BLaER1 (cell line): ENCODE data around the gene ZNF555.
"Not testable (repeated sequence)": the region's sequence is repeated elsewhere in the genome, so short reads cannot be mapped to it uniquely, and the experiment has no call there.

Experiments used
- H3K27ac ChIP-seq: shearing (Covaris generic); formaldehyde crosslinking; 2 replicates; pipeline ENCODE4 v1.8.1; 2022
- H3K27me3 ChIP-seq: shearing (Covaris generic); formaldehyde crosslinking; 2 replicates; pipeline ENCODE4 v1.8.1; 2022
- H3K36me3 ChIP-seq: shearing (Covaris generic); formaldehyde crosslinking; 2 replicates; pipeline ENCODE4 v1.8.1; 2022
- H3K4me1 ChIP-seq: shearing (Covaris generic); formaldehyde crosslinking; 2 replicates; pipeline ENCODE4 v1.8.1; 2022
- H3K4me2 ChIP-seq: shearing (Covaris generic); formaldehyde crosslinking; 2 replicates; pipeline ENCODE4 v1.8.1; 2022
- H3K4me3 ChIP-seq: shearing (Covaris generic); formaldehyde crosslinking; 2 replicates; pipeline ENCODE4 v1.8.1; 2022
- H3K9ac ChIP-seq: shearing (Covaris generic); formaldehyde crosslinking; 2 replicates; pipeline ENCODE4 v1.8.1; 2022
- H3K9me3 ChIP-seq: shearing (Covaris generic); formaldehyde crosslinking; 2 replicates; pipeline ENCODE4 v1.8.1; 2022
- H4K20me1 ChIP-seq: shearing (Covaris generic); formaldehyde crosslinking; 2 replicates; pipeline ENCODE4 v1.8.1; 2022
- Cebpa-rat ChIP-seq: shearing (Covaris generic); IDR thresholded peaks from 2 replicates; pipeline ENCODE4 v1.8.1; 2022

ZNF555 gene

GRCh38 chr19:2865334-2866100, 24.2 kb downstream of the ZNF555 start:
- H3K27me3 ChIP-seq, result no peaks in the 10 kb centered on the region
- peak overlapping the region; percentile 68 for H3K27ac ChIP-seq
- H3K4me1 ChIP-seq, result peaks cover 38% of the 10 kb centered on the region
- TF ChIP-seq Cebpa-rat, result no peak
- peak overlapping the region; percentile 68 for H3K4me2 ChIP-seq
- no peaks in the 10 kb centered on the region for H4K20me1 ChIP-seq
- H3K4me3 ChIP-seq, result 0 out of 2 replicates have a peak overlapping the region, but pooled peaks have one; percentile 8
- H3K9ac ChIP-seq, result peak overlapping the region; percentile 52
- H3K36me3 ChIP-seq, result no peaks in the 10 kb centered on the region
- peaks cover 64% of the 10 kb centered on the region for H3K9me3 ChIP-seq

- peaks cover 39% of the 10 kb centered on the region for H3K4me1 ChIP-seq
- no peaks in the 10 kb centered on the region for H3K27me3 ChIP-seq
- no peaks in the 10 kb centered on the region for H3K36me3 ChIP-seq
- H3K4me2 ChIP-seq, result no peak overlapping the region
- no peak overlapping the region for H3K27ac ChIP-seq
- peaks cover 68% of the 10 kb centered on the region for H3K9me3 ChIP-seq
- TF ChIP-seq Cebpa-rat, result no peak
- H3K4me3 ChIP-seq, result no peak overlapping the region
- no peaks in the 10 kb centered on the region for H4K20me1 ChIP-seq
- no peak overlapping the region for H3K9ac ChIP-seq
Measured at GRCh38 chr19:2866495-2867024, 25.3 kb downstream of the ZNF555 start.

GRCh38 chr19:2867025-2867991, 26.0 kb downstream of the ZNF555 start, which contains the start of gene ZNF556:
Gene ZNF556, plus strand, starts transcription at chr19:2867335. Its CDS starts 87 bp downstream, at chr19:2867422.
- H3K27me3 ChIP-seq, result no peaks in the 10 kb centered on the region
- peaks cover 43% of the 10 kb centered on the region for H3K4me1 ChIP-seq
- H3K4me3 ChIP-seq, result no peak within 1 kb of the TSS
- TF ChIP-seq Cebpa-rat, result no peak
- H3K27ac ChIP-seq, result peak within 1 kb of the TSS; percentile 30; the same call in 1 of the 2 replicates
- no peak within 1 kb of the TSS for H3K9ac ChIP-seq
- no peaks in the 10 kb centered on the region for H3K36me3 ChIP-seq
- H3K9me3 ChIP-seq, result peaks cover 72% of the 10 kb centered on the region
- peak within 1 kb of the TSS; percentile 68 for H3K4me2 ChIP-seq
- H4K20me1 ChIP-seq, result no peaks in the 10 kb centered on the region

- Histone ChIP-seq H3K4me1 (peaks cover 51% of the 10 kb centered on the region), H3K4me2 (no peak overlapping the region), H4K20me1 (no peaks in the 10 kb centered on the region), H3K9ac (no peak overlapping the region), H3K36me3 (no peaks in the 10 kb centered on the region), H3K27me3 (no peaks in the 10 kb centered on the region), H3K27ac (no peak overlapping the region), H3K9me3 (peaks cover 72% of the 10 kb centered on the region), H3K4me3 (no peak overlapping the region)
- no peak for TF ChIP-seq Cebpa-rat
Measured at GRCh38 chr19:2869618-2870017, 28.3 kb downstream of the ZNF555 start.

- H3K4me3 ChIP-seq, H3K9ac ChIP-seq, H3K27me3 ChIP-seq, H3K27ac ChIP-seq, H3K36me3 ChIP-seq, H4K20me1 ChIP-seq: not testable (repeated sequence)
- peaks cover 89% of the 10 kb centered on the region for H3K9me3 ChIP-seq
- H3K4me1 ChIP-seq, result peaks cover 28% of the 10 kb centered on the region
- H3K4me2 ChIP-seq, result peak overlapping the region; percentile 17; the same call in 1 of the 2 replicates
Measured at GRCh38 chr19:2872175-2872574, 30.9 kb downstream of the ZNF555 start.

- H3K4me3 ChIP-seq, result peak overlapping the region; percentile 23; the same call in 1 of the 2 replicates
- H3K9ac ChIP-seq, result no peak overlapping the region
- H3K27ac ChIP-seq, result no peak overlapping the region
- H3K4me1 ChIP-seq, result peaks cover 10% of the 10 kb centered on the region; the same call in 1 of the 2 replicates
- H3K27me3 ChIP-seq, result no peaks in the 10 kb centered on the region
- no peak overlapping the region for H3K4me2 ChIP-seq
- H4K20me1 ChIP-seq, result no peaks in the 10 kb centered on the region
- no peak for TF ChIP-seq Cebpa-rat
- no peaks in the 10 kb centered on the region for H3K36me3 ChIP-seq
- peaks cover 97% of the 10 kb centered on the region for H3K9me3 ChIP-seq
Measured at GRCh38 chr19:2877398-2878331, 36.4 kb downstream of the ZNF555 start.

GRCh38 chr19:2883686-2884439, 42.6 kb downstream of the ZNF555 start:
- no peak overlapping the region for H3K27ac ChIP-seq
- H3K36me3 ChIP-seq, result no peaks in the 10 kb centered on the region
- H3K4me2 ChIP-seq, result no peak overlapping the region
- H4K20me1 ChIP-seq, result no peaks in the 10 kb centered on the region
- peaks cover 71% of the 10 kb centered on the region for H3K9me3 ChIP-seq
- H3K4me3 ChIP-seq, result no peak overlapping the region
- no peaks in the 10 kb centered on the region for H3K27me3 ChIP-seq
- peaks cover 22% of the 10 kb centered on the region for H3K4me1 ChIP-seq
- no peak for TF ChIP-seq Cebpa-rat
- H3K9ac ChIP-seq, result no peak overlapping the region

- Histone ChIP-seq H4K20me1 (no peaks in the 10 kb centered on the region), H3K4me2 (no peak overlapping the region), H3K27ac (peak overlapping the region; percentile 27; the same call in 1 of the 2 replicates), H3K9me3 (peaks cover 71% of the 10 kb centered on the region), H3K27me3 (no peaks in the 10 kb centered on the region), H3K4me1 (peaks cover 34% of the 10 kb centered on the region), H3K4me3 (no peak overlapping the region), H3K9ac (no peak overlapping the region), H3K36me3 (peaks cover 10% of the 10 kb centered on the region; the same call in 1 of the 2 replicates)
- no peak for TF ChIP-seq Cebpa-rat
Measured at GRCh38 chr19:2885736-2886135, 44.5 kb downstream of the ZNF555 start.
